B cell (primary cell): Measurements from ENCODE around the gene ZCCHC24. TPM values are rescaled to one million over a fixed set of nuclear protein-coding genes. Genes with fewer than 3 reads are reported as not detected.

Source experiments
- ATAC-seq: fragments of 200-7000 bp; cut with Tn5 transposase; one replicate; pipeline ENCODE4 v1.10.0; 2021; ENCODE audit warnings: low read depth, mild to moderate bottlenecking, moderate number of reproducible peaks, moderate library complexity
- CTCF ChIA-PET: fragments of 350-600 bp; sonication (Branson Sonifier 250); formaldehyde crosslinking; loops from one replicate; lab custom pipeline; 2021; ENCODE audit warnings: antibody characterized with exemption, inconsistent platforms; lab: Charles Lee
- POLR2A ChIA-PET: fragments of 350-600 bp; sonication (Branson Sonifier 250); formaldehyde crosslinking; loops from one replicate; lab custom pipeline; 2021; ENCODE audit warnings: antibody characterized with exemption; lab: Charles Lee
- DNase-seq: peaks from one replicate; pipeline ENCODE4 v3.0.0; 2013
- H2AFZ ChIP-seq: 2 replicates; pipeline ENCODE4 v1.6.1; 2012; ENCODE audit warnings: mild to moderate bottlenecking, low read depth, low read length; ENCODE audit not compliant: insufficient read depth, poor library complexity, severe bottlenecking
- H3K27ac ChIP-seq, 2 donors: 1 replicate in 1 of 2; 2 replicates in 1 of 2; pipeline ENCODE4 v1.5.1; 2012 to 2013; ENCODE audit warnings: low read length in 2 of 2, mild to moderate bottlenecking in 2 of 2, moderate library complexity in 1 of 2
- H3K27me3 ChIP-seq, 4 experiments: fragments of 200-600 bp in 1 of 4; sonication (generic) in 1 of 4; replicated peaks in 1 of 4; 1 replicate in 2 of 4; 2 replicates in 2 of 4; pipeline versions ENCODE4 v1.6.1 to v1.7.0; 2013 to 2016; ENCODE audit warnings: low read length in 3 of 4, mild to moderate bottlenecking in 2 of 4, mixed read lengths in 1 of 4, moderate library complexity in 1 of 4; ENCODE audit not compliant: insufficient read depth in 4 of 4, control insufficient read depth in 3 of 4; ENCODE audit errors: control extremely low read depth in 1 of 4
- H3K36me3 ChIP-seq, 2 experiments: replicated peaks in 1 of 2; 1 replicate in 1 of 2; 2 replicates in 1 of 2; pipeline versions ENCODE4 v1.6.1 to v1.7.1; 2013; ENCODE audit warnings: low read length in 1 of 2; ENCODE audit not compliant: insufficient read depth in 2 of 2, control insufficient read depth in 1 of 2; ENCODE audit errors: control extremely low read depth in 1 of 2, extremely low read depth in 1 of 2
- H3K4me1 ChIP-seq, 2 donors: fragments of 200-600 bp in 1 of 2; sonication (generic) in 1 of 2; 1 replicate in 1 of 2; 2 replicates in 1 of 2; pipeline versions ENCODE4 v1.5.1 to v1.6.1; 2013 to 2017; ENCODE audit warnings: low read length in 2 of 2; ENCODE audit not compliant: control insufficient read depth in 2 of 2, insufficient read depth in 2 of 2
- H3K4me2 ChIP-seq: replicated peaks from 2 replicates; pipeline ENCODE3; 2012; ENCODE audit warnings: mild to moderate bottlenecking, low read depth, low read length; ENCODE audit not compliant: poor library complexity, severe bottlenecking
- H3K4me3 ChIP-seq, 5 experiments: fragments of 200-600 bp in 1 of 5; sonication (generic) in 1 of 5; 1 replicate in 3 of 5; 2 replicates in 2 of 5; pipeline versions ENCODE4 v1.5.1 to v1.7.0; 2011 to 2016; ENCODE audit warnings: low read length in 4 of 5, mild to moderate bottlenecking in 4 of 5, low read depth in 2 of 5, control low read depth in 1 of 5, moderate library complexity in 1 of 5; ENCODE audit not compliant: insufficient read depth in 1 of 5; ENCODE audit errors: control extremely low read depth in 1 of 5, extremely low read depth in 1 of 5
- H3K79me2 ChIP-seq: fragments of 200-600 bp; sonication (generic); one replicate; pipeline ENCODE4 v1.6.0; 2016; ENCODE audit warnings: low read length; ENCODE audit not compliant: control insufficient read depth, insufficient read depth
- H3K9ac ChIP-seq: fragments of 200-600 bp; sonication (generic); 2 replicates; pipeline ENCODE4 v1.6.1; 2017; ENCODE audit warnings: mild to moderate bottlenecking, low read length, moderate library complexity
- H3K9me3 ChIP-seq, 3 donors: one replicate each; pipeline versions ENCODE4 v1.6.1 to v1.7.1; 2013; ENCODE audit warnings: low read length in 2 of 3; ENCODE audit not compliant: control insufficient read depth in 2 of 3, insufficient read depth in 1 of 3; ENCODE audit errors: control extremely low read depth in 1 of 3
- H4K20me1 ChIP-seq: 2 replicates; pipeline ENCODE4 v1.6.0; 2012; ENCODE audit warnings: mild to moderate bottlenecking, low read length; ENCODE audit not compliant: insufficient read depth, control insufficient read depth, poor library complexity, severe bottlenecking
- H3K27ac Mint-ChIP-seq: one replicate; pipeline ENCODE4 v1.8.0; 2021; ENCODE audit warnings: mixed read lengths
- H3K27me3 Mint-ChIP-seq: one replicate; pipeline ENCODE4 v1.8.0; 2021; ENCODE audit warnings: mixed read lengths
- H3K4me1 Mint-ChIP-seq: one replicate; pipeline ENCODE4 v1.8.0; 2021; ENCODE audit warnings: mixed read lengths
- H3K4me3 Mint-ChIP-seq: one replicate; pipeline ENCODE4 v1.8.0; 2021; ENCODE audit warnings: mixed read lengths
- H3K9me3 Mint-ChIP-seq: one replicate; pipeline ENCODE4 v1.8.0; 2022; ENCODE audit warnings: mixed read lengths; ENCODE audit not compliant: insufficient read depth
- CTCF ChIP-seq: fragments of 200-600 bp; IDR thresholded peaks from one replicate; pipeline ENCODE4 v1.8.0; 2022; ENCODE audit warnings: antibody characterized with exemption, mild to moderate bottlenecking
- EZH2 ChIP-seq: IDR thresholded peaks from 2 replicates; pipeline ENCODE4 v1.6.1; 2012; ENCODE audit warnings: borderline replicate concordance, low read depth, mild to moderate bottlenecking, moderate library complexity, low read length; ENCODE audit not compliant: insufficient read depth, poor library complexity, severe bottlenecking
- WGBS: methylation state at CpG from one replicate; pipeline ENCODE4 v1.1.5; 2013; ENCODE audit warnings: missing lambda C conversion rate; ENCODE audit not compliant: insufficient coverage; 5-methylcytosine and 5-hydroxymethylcytosine counted together
- intact Hi-C: fragments of 100-400 bp; cut with micrococcal nuclease; formaldehyde crosslinking; loops from one replicate; pipeline ENCODE4 v1.10.0; 2022
- polyA plus RNA-seq: library from polyadenylated mRNA; depleted of rRNA; stranded (reverse); fragments of >200 nt; gene quantifications from 2 replicates; pipeline ENCODE4 v1.2.3, GENCODE V29; 2012
- total RNA-seq, 2 donors: library from RNA; stranded (reverse); fragments of 120-200 nt in 1 of 2; gene quantifications; 1 replicate in 1 of 2; 2 replicates in 1 of 2; pipeline versions ENCODE4 v1.2.3 to v1.2.4, GENCODE V29; 2013 to 2022

ZCCHC24 gene
- total and polyA plus RNA-seq, 2 donors (not counting 1 experiment from before 2014, with no cell fraction given), result 0.34 to 2.3 TPM

GRCh38 chr10:79344502-79345195, 100.8 kb downstream of the ZCCHC24 start:
- Histone ChIP-seq H3K9me3 (no peaks in the 10 kb centered on the region), H3K79me2 (peaks cover 26% of the 10 kb centered on the region), H3K4me1 (peaks cover 14 to 26% of the 10 kb centered on the region in 2 donors), H3K4me3 (no peak overlapping the region), H3K9ac (no peak overlapping the region), H3K27me3 (no peaks in the 10 kb centered on the region), H3K4me2 (no peak overlapping the region), H3K36me3 (peaks cover 0 to 13% of the 10 kb centered on the region in 2 experiments), H3K27ac (no peak overlapping the region), H2AFZ (no peak overlapping the region), H4K20me1 (peaks cover 10% of the 10 kb centered on the region)
- CTCF ChIA-PET, result interaction anchor here (0.6 to 3.8 kb wide), 9 partner anchors 22 to 149 kb away, joined by 3 to 15 read pairs (median 4); no protein-coding TSS in a partner anchor
- ATAC-seq (no peak), DNase-seq (no peak)
- 70% methylated on average over 2 of the region's 3 CpGs for WGBS
- H3K4me1 Mint-ChIP-seq, result peaks cover 21% of the 10 kb centered on the region
- H3K27ac Mint-ChIP-seq, result no peak overlapping the region
- POLR2A ChIA-PET, result interaction anchor here (1.2 kb wide), 1 partner anchor 11 kb away, joined by 4 read pairs; no protein-coding TSS in a partner anchor
- H3K4me3 Mint-ChIP-seq, result no peak overlapping the region
- H3K9me3 Mint-ChIP-seq, result no peaks in the 10 kb centered on the region
- intact Hi-C loops, result loop anchor here (5.0 kb wide), 1 partner anchor 277 kb away; the partner anchor contains the start of gene ZMIZ1
- H3K27me3 Mint-ChIP-seq, result no peaks in the 10 kb centered on the region
- TF ChIP-seq CTCF (no peak), EZH2 (no peak)
